HG02759 (cell line): Measurements from ENCODE around the gene TAF11L13.

Experiments
- ATAC-seq: cut with Tn5 transposase; IDR thresholded peaks from one replicate; pipeline ENCODE4 v1.9.1; 2021; ENCODE audit warnings: mild to moderate bottlenecking, moderate library complexity; ENCODE audit not compliant: unreplicated experiment

The TAF11L13 gene

DNA sequence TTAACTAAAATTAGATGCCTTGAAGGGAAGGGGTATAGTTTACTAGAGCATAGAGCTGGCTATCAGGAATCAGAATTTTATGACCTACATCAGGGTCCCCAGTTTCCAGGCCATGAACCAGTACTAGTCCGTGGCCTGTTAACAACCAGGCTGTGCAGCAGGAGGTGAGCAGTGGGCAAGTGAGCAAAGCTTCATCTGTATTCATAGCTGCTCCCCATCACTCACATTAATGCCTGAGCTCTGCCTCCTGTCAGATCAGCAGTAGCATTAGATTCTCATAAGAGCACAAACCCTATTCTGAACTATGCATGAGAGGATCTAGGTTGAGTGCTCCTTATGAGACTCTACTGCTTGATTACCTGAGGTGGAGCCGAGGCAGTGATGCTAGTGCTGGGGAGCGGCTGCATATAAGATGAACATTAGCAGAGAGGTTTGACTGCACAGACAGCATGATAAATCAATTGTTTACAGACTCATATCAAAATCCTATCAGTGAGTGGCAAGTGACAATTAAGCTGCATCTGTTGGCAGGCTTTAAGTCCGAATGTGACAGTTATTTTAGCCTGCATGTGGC lies 47.0 kb downstream of the TAF11L13 start:
- ATAC-seq, result no peak

DNA sequence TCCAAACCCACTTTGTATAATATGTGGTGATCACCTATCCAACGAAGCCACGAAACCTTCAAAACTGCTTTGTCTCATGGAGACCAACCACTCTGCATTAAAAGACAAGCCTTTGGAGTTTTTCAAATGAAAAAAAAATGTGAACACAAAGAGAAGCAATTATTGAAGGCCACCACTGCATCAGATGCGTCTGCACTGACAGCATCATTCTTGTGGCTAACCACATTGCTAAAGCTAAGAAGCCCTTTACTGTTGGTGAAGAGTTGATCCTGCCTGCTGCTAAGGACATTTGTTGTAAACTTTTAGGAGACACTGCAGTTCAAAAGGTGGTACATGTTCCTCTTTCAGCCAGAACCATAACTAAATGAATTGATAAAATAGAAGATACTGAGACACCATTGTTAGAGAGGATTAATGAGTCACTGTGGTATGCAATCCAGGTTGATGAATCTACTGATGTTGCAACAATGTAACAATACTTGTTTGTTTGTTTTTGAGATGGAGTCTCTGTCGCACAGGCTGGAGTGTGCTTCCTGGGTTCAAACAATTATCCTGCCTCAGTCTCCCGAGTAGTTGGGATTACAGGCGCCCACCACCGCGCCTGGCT lies 47.8 kb downstream of the TAF11L13 start:
- ATAC-seq, result no peak

DNA sequence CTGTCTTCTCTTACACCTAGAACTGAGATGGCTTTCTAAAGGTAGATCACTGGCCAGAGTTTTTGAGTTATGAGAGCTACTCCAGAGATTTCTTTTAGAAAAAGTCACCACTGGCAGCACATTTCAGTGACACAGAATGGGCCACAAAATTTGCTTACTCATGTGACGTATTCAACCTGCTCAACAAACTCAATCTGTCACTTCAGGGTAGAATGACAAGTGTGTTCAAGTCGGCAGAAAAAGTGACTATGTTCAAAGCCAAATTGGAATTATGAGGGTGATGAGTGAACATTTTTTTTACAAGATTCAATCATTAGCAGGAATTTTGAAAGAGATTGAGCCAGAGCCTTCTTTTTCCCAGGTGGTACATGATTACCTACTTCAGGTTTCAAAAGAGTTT lies 48.8 kb downstream of the TAF11L13 start:
- no peak for ATAC-seq
